Fibroblast of lung (primary cell): ENCODE results near the gene PAK3. TPM values are rescaled to one million over a fixed set of nuclear protein-coding genes. Genes with fewer than 3 reads are reported as not detected.

Experiments used
- DNase-seq, 2 donors: peaks; one replicate each; pipeline versions ENCODE4 v3.0.0 to v3.0.0-alpha.2; 2010; ENCODE audit warnings: low read depth in 2 of 2
- H2AFZ ChIP-seq: 2 replicates; pipeline ENCODE4 v1.5.1; 2012; ENCODE audit warnings: low read length, control low read depth, inconsistent platforms
- H3K27ac ChIP-seq: 2 replicates; pipeline ENCODE4 v1.5.1; 2011; ENCODE audit warnings: low read length, control low read depth; ENCODE audit not compliant: insufficient read depth
- H3K27me3 ChIP-seq: 2 replicates; pipeline ENCODE4 v1.5.1; 2011; ENCODE audit warnings: mild to moderate bottlenecking, low read length; ENCODE audit not compliant: control insufficient read depth, insufficient read depth
- H3K36me3 ChIP-seq: 2 replicates; pipeline ENCODE4 v1.5.1; 2011; ENCODE audit warnings: low read length; ENCODE audit not compliant: control insufficient read depth, insufficient read depth
- H3K4me1 ChIP-seq: 2 replicates; pipeline ENCODE4 v1.5.1; 2011; ENCODE audit warnings: low read length; ENCODE audit not compliant: control insufficient read depth, insufficient read depth; ENCODE audit errors: extremely low read depth
- H3K4me2 ChIP-seq: 2 replicates; pipeline ENCODE4 v1.5.1; 2011; ENCODE audit warnings: low read length, control low read depth; ENCODE audit not compliant: insufficient read depth; ENCODE audit errors: extremely low read depth
- H3K4me3 ChIP-seq, 4 experiments: fragments of 200-600 bp in 1 of 4; sonication (generic) in 1 of 4; replicated peaks in 1 of 4; 2 replicates each; pipeline ENCODE4 v1.5.1; 2011 to 2016; ENCODE audit warnings: low read length in 4 of 4, low read depth in 3 of 4, mild to moderate bottlenecking in 3 of 4, control low read depth in 2 of 4, inconsistent platforms in 1 of 4, mixed read lengths in 1 of 4; ENCODE audit not compliant: insufficient read depth in 1 of 4; ENCODE audit errors: control extremely low read depth in 1 of 4
- H3K79me2 ChIP-seq: 2 replicates; pipeline ENCODE4 v1.5.1; 2012; ENCODE audit warnings: mild to moderate bottlenecking, low read length, inconsistent platforms; ENCODE audit not compliant: control insufficient read depth, insufficient read depth
- H3K9ac ChIP-seq: 2 replicates; pipeline ENCODE4 v1.5.1; 2011; ENCODE audit warnings: mild to moderate bottlenecking, low read length, control low read depth; ENCODE audit not compliant: insufficient read depth
- H3K9me3 ChIP-seq: 2 replicates; pipeline ENCODE4 v1.5.1; 2012; ENCODE audit warnings: low read depth, low read length; ENCODE audit not compliant: control insufficient read depth, insufficient read depth
- H4K20me1 ChIP-seq: 2 replicates; pipeline ENCODE4 v1.5.1; 2011; ENCODE audit warnings: low read length; ENCODE audit not compliant: control insufficient read depth, insufficient read depth; ENCODE audit errors: extremely low read depth
- CTCF ChIP-seq, 2 donors: IDR thresholded peaks in 1 of 2; conservative IDR thresholded peaks in 1 of 2; 1 replicate in 1 of 2; 2 replicates in 1 of 2; pipeline ENCODE4 v1.5.1; 2011 to 2012; ENCODE audit warnings: low read length in 2 of 2, control low read depth in 1 of 2, inconsistent platforms in 1 of 2, low read depth in 1 of 2, mild to moderate bottlenecking in 1 of 2
- EZH2 ChIP-seq: IDR thresholded peaks from 2 replicates; pipeline ENCODE4 v1.5.1; 2012; ENCODE audit warnings: low read length, control low read depth, mild to moderate bottlenecking; ENCODE audit errors: missing control alignments
- polyA plus RNA-seq, 2 donors: library from polyadenylated mRNA; depleted of rRNA in 1 of 2; stranded (reverse) in 1 of 2; unstranded in 1 of 2; fragments of >200 nt; gene quantifications; 2 replicates each; pipeline ENCODE4 v1.2.1, GENCODE V29; 2011 to 2012; ENCODE audit warnings: missing spikeins in 1 of 2
- total RNA-seq: library from RNA; depleted of rRNA; stranded (reverse); fragments of >200 nt; gene quantifications from 2 replicates; pipeline ENCODE4 v1.2.1, GENCODE V29; 2014

Gene PAK3
- total and polyA plus RNA-seq, 2 donors (not counting 1 experiment from before 2014, with no cell fraction given), result 0.19 to 2.0 TPM

DNA sequence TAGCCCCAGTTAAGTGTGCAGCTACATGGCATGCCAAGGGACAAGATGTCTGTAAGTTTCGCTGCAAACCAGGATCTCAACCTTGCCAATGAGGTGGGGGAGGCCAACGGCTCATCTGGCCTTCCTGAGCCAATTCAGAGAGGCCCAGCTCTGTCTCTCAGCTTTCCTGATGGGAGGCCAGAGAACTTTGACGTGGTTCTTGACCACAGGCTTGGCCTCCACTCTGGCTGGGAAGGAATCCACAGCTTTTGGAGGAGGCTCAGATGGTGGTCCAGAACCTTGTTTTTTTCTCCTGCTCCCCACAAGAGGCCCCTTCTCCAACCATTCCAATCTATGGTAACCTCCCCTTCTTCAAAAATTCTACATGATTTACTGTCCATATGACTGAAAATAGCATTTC, 164.5 kb downstream of the PAK3 start:
- TF ChIP-seq CTCF (conservative IDR thresholded peaks at IDR 0.05 in 1 of 2, IDR thresholded peaks at IDR 0.05 in 1 of 2; ENCODE audit: low read depth in 1 of 2, low read length in 2 of 2) (no peak), EZH2 (no peak)
- H4K20me1 ChIP-seq, result no peaks in the 10 kb centered on the region
- H3K4me2 ChIP-seq, result no peak overlapping the region
- no peaks in the 10 kb centered on the region for H3K4me1 ChIP-seq
- H3K36me3 ChIP-seq, result no peaks in the 10 kb centered on the region
- no peak overlapping the region for H3K9ac ChIP-seq
- H3K9me3 ChIP-seq, result no peaks in the 10 kb centered on the region
- no peaks in the 10 kb centered on the region for H3K27me3 ChIP-seq
- no peak overlapping the region for H3K4me3 ChIP-seq
- H3K79me2 ChIP-seq, result no peaks in the 10 kb centered on the region
- H2AFZ ChIP-seq, result no peak overlapping the region
- DNase-seq, result no peak
- H3K27ac ChIP-seq, result no peak overlapping the region

- H4K20me1 ChIP-seq, result no peaks in the 10 kb centered on the region
- no peak overlapping the region for H2AFZ ChIP-seq
- TF ChIP-seq EZH2, result no peak
- no peak for TF ChIP-seq CTCF (conservative IDR thresholded peaks at IDR 0.05 in 1 of 2, IDR thresholded peaks at IDR 0.05 in 1 of 2; ENCODE audit: low read depth in 1 of 2, low read length in 2 of 2)
- no peaks in the 10 kb centered on the region for H3K9me3 ChIP-seq
- H3K4me3 ChIP-seq, result no peak overlapping the region
- peak in 1 of 2 donors; percentile 13 for DNase-seq
- no peaks in the 10 kb centered on the region for H3K79me2 ChIP-seq
- no peaks in the 10 kb centered on the region for H3K27me3 ChIP-seq
- H3K36me3 ChIP-seq, result no peaks in the 10 kb centered on the region
- no peak overlapping the region for H3K9ac ChIP-seq
- H3K4me2 ChIP-seq, result no peak overlapping the region
- no peak overlapping the region for H3K27ac ChIP-seq
- H3K4me1 ChIP-seq, result no peaks in the 10 kb centered on the region
Observed at GRCh38 chrX:111262086-111262485, 166.1 kb downstream of the PAK3 start.

DNA sequence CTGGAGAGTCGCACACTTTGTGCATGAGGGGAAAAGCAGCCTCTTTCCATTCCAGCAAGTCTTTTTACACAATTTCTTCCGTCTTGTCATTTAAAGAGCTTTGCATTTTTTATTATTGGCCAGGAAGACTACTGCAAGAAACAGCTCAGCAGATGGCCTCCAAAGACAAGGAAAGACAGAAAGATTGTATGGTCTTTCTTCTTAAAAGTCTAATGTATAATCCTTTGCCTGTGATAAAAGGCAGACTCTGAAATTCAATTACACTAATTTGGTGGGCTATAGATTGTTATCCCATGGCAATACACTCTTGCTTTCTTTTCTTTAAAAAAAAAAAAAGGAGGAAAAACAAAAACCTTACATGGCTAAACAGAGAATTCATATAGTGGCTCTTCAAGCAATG, 168.4 kb downstream of the PAK3 start:
- Histone ChIP-seq H3K27ac (no peak overlapping the region), H3K27me3 (no peaks in the 10 kb centered on the region), H3K9me3 (no peaks in the 10 kb centered on the region), H2AFZ (no peak overlapping the region), H3K9ac (no peak overlapping the region), H3K4me1 (no peaks in the 10 kb centered on the region), H3K4me2 (no peak overlapping the region), H3K36me3 (no peaks in the 10 kb centered on the region), H3K79me2 (no peaks in the 10 kb centered on the region), H3K4me3 (no peak overlapping the region), H4K20me1 (no peaks in the 10 kb centered on the region)
- no peak for DNase-seq
- TF ChIP-seq CTCF (conservative IDR thresholded peaks at IDR 0.05 in 1 of 2, IDR thresholded peaks at IDR 0.05 in 1 of 2; ENCODE audit: low read depth in 1 of 2, low read length in 2 of 2), result no peak
- TF ChIP-seq EZH2, result no peak
